ENCODE measurements around the gene ZBTB12.

- TF ChIP-seq GATA2 (IDR thresholded peaks at IDR 0.05; ENCODE audit: low read depth, low read length) = no peak
- TF ChIP-seq GATA3 (IDR thresholded peaks at IDR 0.05; ENCODE audit: low read depth, low read length) = no peak
Observed at GRCh38 chr6:31933537-31933936, 31.7 kb upstream of the ZBTB12 start.
